ENCODE results near the gene SNX30. TPM values are rescaled to one million over a fixed set of nuclear protein-coding genes. Genes with fewer than 3 reads are reported as not detected.

The SNX30 gene
- total and polyA plus RNA-seq, 2 experiments from 2014 or later, result 6.4 to 29.1 TPM

- no peaks in the 10 kb centered on the region for H3K9me2 ChIP-seq (replicated peaks; ENCODE audit: insufficient read depth)
- TF ChIP-seq EZH2 (IDR thresholded peaks at IDR 0.05; ENCODE audit: borderline replicate concordance), result no peak
- no peak for TF ChIP-seq CTCF (IDR thresholded peaks at IDR 0.05; ENCODE audit: poor library complexity)
- no peak for TF ChIP-seq EZH2phosphoT487 (IDR thresholded peaks at IDR 0.05; ENCODE audit: low read depth, severe bottlenecking, unreplicated experiment)
- WGBS (ENCODE audit: low lambda C conversion rate, missing lambda C conversion rate), result 61% methylated on average over 5 of the region's 5 CpGs
- peak overlapping the region; percentile 74 for H3K27ac ChIP-seq
- DNase-seq (ENCODE audit: low spot score), result peak; percentile 28
- H3K27me3 ChIP-seq, result no peaks in the 10 kb centered on the region
- no peak overlapping the region for H3K4me3 ChIP-seq
- H3K4me2 ChIP-seq, result peak overlapping the region; percentile 55
- no peak overlapping the region for H2AFZ ChIP-seq
- H3K36me3 ChIP-seq (replicated peaks; ENCODE audit: insufficient read depth, low read depth), result no peaks in the 10 kb centered on the region
- H3K9me3 ChIP-seq (ENCODE audit: low read depth), result no peaks in the 10 kb centered on the region
- peaks cover 13% of the 10 kb centered on the region for H4K20me1 ChIP-seq (ENCODE audit: insufficient read depth, poor library complexity, severe bottlenecking)
- H3K79me2 ChIP-seq, result peaks cover 82% of the 10 kb centered on the region
- H3K4me1 ChIP-seq (ENCODE audit: insufficient read depth), result peaks cover 4% of the 10 kb centered on the region
These were observed 13.8 kb downstream of the SNX30 start for GRCh38 chr9:112764344-112764743.

GRCh38 chr9:112764837-112765236 is 14.3 kb downstream of the SNX30 start:
- H2AFZ ChIP-seq, result no peak overlapping the region
- peak overlapping the region; percentile 55 for H3K4me2 ChIP-seq
- H3K9me3 ChIP-seq (ENCODE audit: low read depth), result no peaks in the 10 kb centered on the region
- no peaks in the 10 kb centered on the region for H3K27me3 ChIP-seq
- TF ChIP-seq EZH2phosphoT487 (IDR thresholded peaks at IDR 0.05; ENCODE audit: low read depth, severe bottlenecking, unreplicated experiment) (no peak), EZH2 (IDR thresholded peaks at IDR 0.05; ENCODE audit: borderline replicate concordance) (no peak), CTCF (IDR thresholded peaks at IDR 0.05; ENCODE audit: poor library complexity) (no peak)
- H3K79me2 ChIP-seq, result peaks cover 81% of the 10 kb centered on the region
- H3K36me3 ChIP-seq (replicated peaks; ENCODE audit: insufficient read depth, low read depth), result no peaks in the 10 kb centered on the region
- peak overlapping the region; percentile 74 for H3K27ac ChIP-seq
- peak; percentile 66 for DNase-seq (ENCODE audit: low spot score)
- no peak overlapping the region for H3K4me3 ChIP-seq
- peaks cover 13% of the 10 kb centered on the region for H4K20me1 ChIP-seq (ENCODE audit: insufficient read depth, poor library complexity, severe bottlenecking)
- H3K9me2 ChIP-seq (replicated peaks; ENCODE audit: insufficient read depth), result no peaks in the 10 kb centered on the region
- H3K4me1 ChIP-seq (ENCODE audit: insufficient read depth), result peaks cover 4% of the 10 kb centered on the region
- WGBS (ENCODE audit: low lambda C conversion rate, missing lambda C conversion rate), result 66% methylated on average over 7 of the region's 7 CpGs

- Histone ChIP-seq H3K27me3 (no peaks in the 10 kb centered on the region), H3K9me2 (replicated peaks; ENCODE audit: insufficient read depth) (no peaks in the 10 kb centered on the region), H3K79me2 (peaks cover 81% of the 10 kb centered on the region), H3K9me3 (ENCODE audit: low read depth) (no peaks in the 10 kb centered on the region), H3K4me1 (ENCODE audit: insufficient read depth) (peaks cover 4% of the 10 kb centered on the region), H3K27ac (no peak overlapping the region), H3K36me3 (replicated peaks; ENCODE audit: insufficient read depth, low read depth) (no peaks in the 10 kb centered on the region), H4K20me1 (ENCODE audit: insufficient read depth, poor library complexity, severe bottlenecking) (peaks cover 11% of the 10 kb centered on the region), H3K4me2 (peak overlapping the region; percentile 55), H3K4me3 (no peak overlapping the region), H2AFZ (no peak overlapping the region)
- no peak for DNase-seq (ENCODE audit: low spot score)
- WGBS (ENCODE audit: low lambda C conversion rate, missing lambda C conversion rate), result 100% methylated on average over 1 of the region's 1 CpG
- no peak for TF ChIP-seq EZH2 (IDR thresholded peaks at IDR 0.05; ENCODE audit: borderline replicate concordance)
- TF ChIP-seq CTCF (IDR thresholded peaks at IDR 0.05; ENCODE audit: poor library complexity), result no peak
- no peak for TF ChIP-seq EZH2phosphoT487 (IDR thresholded peaks at IDR 0.05; ENCODE audit: low read depth, severe bottlenecking, unreplicated experiment)
These were observed 14.7 kb downstream of the SNX30 start for GRCh38 chr9:112765281-112765680.

Measured in hepatocyte (in vitro differentiated cells).